Effector CD8-positive, alpha-beta T cell (primary cell): ENCODE results near the gene LCMT1.
"Not testable (repeated sequence)": the region's sequence is repeated elsewhere in the genome, so short reads cannot be mapped to it uniquely, and the experiment has no call there.

Experiments used
- DNase-seq: peaks from one replicate; lab custom pipeline; 2025; lab: John Stamatoyannopoulos, UW

Gene LCMT1

DNA sequence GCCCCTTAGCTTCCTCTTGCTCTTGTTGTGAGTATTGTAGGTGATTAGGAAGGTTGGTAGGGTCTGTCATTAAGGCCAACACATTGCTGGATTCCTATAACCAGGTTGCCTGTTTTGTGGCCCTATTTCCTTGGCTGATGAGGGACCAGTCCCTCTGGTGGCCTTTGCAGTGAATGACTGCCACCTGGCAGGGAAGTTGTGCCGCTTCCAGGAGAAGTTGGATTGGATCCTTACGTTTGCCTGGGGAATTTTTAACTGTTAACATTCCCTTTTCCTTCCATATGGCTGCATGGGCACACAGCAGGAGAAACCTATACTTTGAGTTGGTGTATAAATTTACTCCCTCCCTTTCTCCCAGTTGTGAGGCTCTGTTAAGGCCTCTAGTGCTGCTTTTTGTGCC lies 32.4 kb downstream of the LCMT1 start:
- DNase-seq: no peak

DNA sequence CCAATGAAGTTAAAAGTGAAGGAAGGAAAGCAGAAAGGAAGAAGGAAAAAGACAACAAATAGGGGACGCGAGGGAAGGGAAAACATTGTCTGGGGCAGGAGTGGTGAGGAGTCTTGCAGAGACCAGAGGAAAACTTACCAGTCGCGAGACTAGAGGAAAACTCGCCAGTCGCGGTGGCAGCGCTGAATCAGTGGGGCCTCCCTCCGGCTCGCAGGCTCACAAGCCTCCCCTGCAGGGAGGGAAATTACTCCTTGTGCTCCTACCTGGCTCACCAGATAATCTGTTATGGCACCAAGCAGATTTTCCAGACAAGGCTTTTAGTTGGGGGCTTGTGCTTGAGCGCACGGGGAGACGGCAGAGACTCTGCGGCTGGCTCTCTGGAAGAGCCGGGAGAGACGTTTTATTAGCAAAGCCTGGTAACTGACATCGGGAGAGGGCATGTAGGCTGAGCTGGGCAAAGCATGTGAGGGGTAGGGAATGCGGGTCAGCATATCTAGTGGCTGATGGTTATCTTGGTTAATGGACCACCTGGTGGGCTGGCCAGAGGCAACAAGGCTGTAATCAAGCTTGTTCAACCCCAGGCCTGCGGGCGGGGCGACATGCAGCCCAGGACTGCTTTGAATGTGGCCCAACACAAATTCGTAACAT lies 37.1 kb downstream of the LCMT1 start:
- no peak for DNase-seq

DNA sequence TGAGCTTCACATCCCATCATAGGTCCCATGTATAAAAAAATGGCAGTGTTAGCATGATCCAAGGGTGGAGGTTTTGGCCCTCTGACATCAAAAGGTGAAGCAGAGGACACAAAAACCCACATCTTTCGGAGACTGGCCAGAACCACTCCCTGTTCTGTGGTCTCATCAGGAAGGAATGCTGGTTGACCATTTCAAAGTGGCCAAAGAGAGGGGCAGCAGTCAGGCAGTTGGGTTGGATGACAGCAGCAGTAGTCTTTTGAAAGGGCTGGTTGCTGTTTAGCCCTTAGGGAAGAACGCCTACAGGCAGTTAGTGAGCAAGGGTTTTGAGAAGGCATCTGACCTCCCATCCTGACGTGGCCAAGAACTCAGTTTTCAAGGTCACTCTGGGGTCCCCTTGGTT lies 40.5 kb downstream of the LCMT1 start:
- DNase-seq: no peak

DNA sequence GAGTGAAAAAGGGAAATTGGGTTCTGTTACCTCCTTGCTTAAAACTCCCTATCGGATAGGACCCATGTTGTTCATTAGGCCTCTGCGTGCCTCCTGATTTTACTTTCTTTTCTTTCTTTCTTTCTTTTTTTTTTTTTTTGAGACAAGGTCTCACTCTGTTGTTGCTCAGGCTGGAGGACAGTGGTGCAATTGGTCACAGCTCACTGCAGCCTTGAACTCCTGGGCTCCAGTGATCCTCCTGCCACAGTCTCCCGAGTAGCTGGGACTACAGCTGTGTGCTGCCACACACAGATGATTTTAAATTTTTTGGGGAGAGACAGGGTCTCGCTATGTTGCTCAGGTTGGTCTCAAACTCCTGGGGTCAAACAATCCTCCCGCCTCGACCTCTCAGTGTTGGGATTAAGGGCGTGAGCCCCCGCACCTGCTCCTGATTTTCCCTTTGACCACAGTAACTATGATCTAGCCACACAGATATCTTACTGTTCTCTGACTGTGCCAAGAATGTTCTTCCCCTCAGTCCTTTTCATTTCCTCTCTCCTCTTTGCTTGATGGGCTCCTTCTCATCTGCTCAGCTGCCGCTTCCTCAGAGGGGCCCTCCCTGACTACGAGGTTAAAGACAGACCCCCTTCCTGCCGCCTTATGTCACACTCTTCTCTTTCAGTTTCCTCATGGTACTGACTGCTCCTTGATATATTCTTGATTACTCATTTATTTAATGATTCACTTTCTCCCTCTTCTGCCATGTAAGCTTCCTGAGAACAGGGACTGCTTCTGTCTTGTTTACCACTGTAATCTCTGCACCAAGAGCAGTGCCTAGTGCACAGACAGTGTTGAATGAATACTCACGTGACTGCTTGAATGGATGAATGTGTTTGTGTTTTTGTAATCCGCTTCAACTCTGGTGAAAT lies 44.3 kb downstream of the LCMT1 start:
- DNase-seq: no peak

DNA sequence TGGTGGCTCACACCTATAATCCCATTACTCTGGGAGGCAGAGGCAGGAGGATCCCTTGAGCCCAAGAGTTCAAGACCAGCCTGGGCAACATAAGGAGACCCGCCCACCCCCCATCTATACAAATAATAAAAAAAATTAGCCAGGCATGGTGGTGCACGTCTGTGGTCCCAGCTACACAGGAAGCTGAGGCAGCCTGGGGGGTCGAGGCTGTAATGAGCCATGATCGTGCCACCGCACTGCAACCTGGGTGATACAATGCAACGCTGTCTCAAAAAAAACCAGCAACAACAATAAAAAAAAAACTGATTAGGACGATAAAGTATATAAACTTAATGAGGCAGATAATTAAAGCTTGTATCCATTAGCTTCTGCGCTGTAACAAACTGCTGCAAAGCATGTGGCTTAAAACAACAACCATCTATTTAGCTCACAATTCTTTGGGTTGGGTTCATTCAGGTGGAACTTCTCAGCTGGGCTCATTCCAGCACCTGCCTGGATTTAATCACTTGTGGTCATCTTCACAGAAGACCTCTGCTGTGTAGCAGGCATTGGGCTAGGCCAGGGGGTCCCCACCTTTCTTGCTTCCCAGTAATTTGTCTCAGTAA lies 45.8 kb downstream of the LCMT1 start:
- no peak for DNase-seq

DNA sequence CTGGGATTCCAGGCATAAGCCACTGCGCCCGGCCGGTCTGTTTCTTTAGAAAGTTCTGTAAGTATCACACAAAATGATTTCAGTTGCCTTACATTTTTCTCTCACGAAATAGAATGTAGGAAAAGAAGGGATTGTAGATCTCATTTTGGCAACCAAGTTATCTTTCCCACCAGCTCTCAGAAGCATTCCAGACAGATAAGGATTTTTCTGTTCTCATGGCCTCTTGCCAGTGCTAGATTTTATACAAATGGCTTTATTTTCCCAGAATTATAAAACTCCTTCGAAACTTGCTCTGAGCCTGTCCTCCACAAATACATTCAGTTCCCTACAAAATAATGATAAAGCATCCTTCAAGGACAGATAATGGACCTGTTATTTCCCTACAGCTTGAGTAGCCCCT lies 46.9 kb downstream of the LCMT1 start:
- no peak for DNase-seq

DNA sequence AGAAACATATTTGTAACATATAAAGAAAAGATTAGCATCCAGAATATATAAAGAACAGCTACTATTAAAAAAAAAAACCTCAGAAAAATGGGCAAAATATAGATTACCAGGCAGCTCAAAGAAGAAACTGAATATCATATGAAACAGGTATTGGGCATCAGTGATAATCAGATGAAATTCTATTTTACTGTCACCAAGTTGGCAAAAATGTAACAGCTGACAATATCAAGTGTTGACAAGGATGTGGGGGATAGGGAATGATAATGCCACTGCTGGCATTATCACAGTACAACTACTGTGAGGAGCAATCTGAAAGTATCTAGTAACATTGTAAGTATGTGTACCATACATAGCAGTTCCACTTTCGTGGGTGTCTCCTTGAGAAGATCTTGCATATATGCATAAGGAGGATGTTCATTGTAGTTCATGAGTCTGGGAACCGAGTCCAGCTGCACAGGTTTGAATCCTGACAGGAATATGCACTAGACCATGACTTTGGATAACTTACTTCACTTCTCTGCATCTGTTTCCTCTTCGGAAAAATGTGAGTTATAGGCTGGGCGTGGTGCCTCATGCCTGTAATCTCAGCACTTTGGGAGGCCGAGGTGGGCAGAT lies 50.3 kb downstream of the LCMT1 start:
- DNase-seq: no peak

DNA sequence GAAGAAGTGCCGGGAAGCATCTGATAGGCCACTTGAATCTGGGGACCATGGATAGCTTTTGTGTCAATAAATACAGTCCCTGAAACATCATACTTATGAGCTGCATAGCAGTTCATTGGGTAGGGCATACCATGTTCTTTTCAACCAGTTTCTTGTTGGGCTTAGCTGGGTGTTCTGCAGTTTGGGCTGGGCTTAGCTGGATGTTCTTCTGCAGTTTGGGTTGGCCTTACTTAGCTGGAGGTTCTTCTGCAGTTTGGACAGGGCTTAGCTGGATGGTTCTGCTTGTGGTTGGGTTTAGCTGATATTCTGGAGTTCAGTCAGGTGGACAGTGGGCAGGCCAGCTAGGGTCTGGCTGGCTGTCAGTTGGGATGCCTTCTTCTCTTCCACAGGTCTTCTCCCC lies 52.1 kb downstream of the LCMT1 start:
- DNase-seq: no peak

DNA sequence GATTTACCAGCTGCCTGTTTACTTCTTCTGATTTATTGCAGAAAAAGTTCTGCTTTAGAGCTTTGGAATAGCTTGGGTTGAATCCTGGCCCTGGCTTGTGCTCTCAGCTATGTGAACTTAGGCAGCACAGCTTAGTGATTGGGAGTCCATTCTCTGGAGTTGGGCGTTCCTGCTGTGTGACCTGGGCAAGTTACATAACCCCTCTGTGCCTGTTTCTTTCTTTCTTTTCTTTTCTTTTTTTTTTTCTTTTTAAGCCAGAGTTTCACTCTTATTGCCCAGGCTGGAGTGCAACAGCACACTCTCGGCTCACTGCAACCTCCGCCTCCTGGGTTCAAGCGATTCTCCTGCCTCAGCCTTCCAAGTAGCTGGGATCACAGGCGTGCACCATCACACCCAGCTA lies 53.7 kb downstream of the LCMT1 start:
- DNase-seq: no peak

DNA sequence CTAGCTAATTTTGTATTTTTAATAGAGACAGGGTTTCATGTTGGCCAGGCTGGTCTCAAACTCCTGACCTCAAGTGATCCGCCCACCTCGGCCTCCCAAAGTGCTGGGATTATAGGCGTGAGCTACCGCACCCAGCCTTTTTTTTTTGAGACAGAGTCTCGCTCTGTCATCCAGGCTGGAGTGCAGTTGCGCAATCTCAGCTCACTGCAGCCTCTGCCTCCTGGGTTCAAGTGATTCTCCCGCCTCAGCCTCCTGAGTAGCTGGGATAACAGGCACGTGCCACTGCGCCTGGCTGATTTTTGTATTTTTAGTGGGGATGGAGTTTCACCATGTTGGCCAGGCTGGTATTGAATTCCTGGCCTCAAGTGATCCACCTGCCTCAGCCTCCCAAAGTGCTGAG lies 56.4 kb downstream of the LCMT1 start:
- not testable (repeated sequence) for DNase-seq

DNA sequence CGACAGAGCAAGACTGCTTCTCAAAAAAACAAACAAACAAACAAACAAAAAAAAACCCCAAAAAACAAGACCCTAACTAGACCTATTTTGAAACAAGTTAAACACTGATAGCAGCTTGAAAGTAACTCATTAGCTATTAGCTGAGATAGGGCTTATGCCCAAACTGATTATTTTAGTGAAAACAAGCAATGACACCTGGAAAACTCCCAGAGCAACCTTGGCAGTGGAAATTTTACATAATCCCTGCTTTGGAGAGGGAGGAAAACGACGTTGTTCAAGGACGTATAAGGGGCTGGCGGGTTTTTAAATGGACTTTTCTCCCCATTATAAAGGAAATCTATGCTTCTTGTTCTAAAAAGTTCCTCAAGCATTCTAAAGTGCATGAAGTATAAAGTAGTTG lies 59.8 kb downstream of the LCMT1 start:
- no peak for DNase-seq

DNA sequence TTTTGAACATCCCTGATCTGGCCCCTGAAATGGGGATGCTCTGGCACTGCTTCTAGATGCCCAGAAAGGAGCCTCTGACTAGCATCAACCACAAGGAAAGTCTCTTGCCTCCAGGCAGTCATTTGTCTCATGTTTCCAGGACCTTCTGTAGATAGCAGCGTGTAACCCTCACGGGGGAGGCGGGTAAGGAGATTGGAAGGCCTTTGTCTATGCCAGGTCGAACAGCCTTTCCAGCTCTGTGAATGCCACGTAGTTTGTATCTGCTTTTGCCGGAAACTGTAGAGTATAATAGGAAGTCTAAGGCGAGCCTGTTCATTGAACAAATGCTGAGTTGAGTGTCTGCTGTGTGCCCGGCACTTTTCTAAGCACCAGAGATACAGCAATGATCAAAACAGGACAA lies 61.3 kb downstream of the LCMT1 start:
- DNase-seq: no peak

DNA sequence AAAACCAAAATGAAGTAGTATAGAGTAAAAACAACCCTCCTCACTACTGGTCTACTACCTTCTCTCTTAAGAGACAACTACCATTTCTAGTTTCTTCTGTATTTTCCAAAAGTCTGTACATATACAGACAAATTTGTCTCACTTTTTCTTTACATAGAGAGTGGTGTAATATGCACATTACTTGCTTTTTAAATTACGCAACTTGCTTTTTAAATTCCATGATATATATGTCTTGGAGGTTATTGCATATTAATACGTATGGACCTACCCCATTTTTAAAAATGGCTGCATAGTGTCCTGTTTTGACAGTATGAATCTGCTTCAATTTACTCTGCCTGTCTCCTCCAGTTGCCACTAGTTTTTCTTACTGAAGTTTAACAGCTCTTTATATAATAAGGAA lies 62.7 kb downstream of the LCMT1 start:
- no peak for DNase-seq

DNA sequence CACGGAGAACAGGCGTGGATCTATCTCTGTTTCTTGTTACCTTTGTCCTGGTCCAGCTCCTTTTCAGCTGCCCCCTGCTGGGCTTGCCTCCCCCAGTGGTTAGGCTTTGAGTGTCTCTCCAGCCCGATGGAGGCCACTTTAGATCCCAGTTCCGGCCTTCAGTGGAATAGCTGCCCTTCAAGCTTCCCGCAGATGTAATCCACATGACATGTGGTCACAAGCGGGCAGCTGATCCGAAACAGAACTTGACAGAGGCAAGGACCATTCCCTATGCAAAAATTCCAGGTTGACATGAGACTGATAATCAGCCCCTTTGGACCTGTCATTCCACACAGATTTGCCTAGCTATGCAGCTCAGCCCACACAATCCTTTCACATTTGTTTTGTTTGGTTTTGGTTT lies 64.6 kb downstream of the LCMT1 start:
- no peak for DNase-seq

DNA sequence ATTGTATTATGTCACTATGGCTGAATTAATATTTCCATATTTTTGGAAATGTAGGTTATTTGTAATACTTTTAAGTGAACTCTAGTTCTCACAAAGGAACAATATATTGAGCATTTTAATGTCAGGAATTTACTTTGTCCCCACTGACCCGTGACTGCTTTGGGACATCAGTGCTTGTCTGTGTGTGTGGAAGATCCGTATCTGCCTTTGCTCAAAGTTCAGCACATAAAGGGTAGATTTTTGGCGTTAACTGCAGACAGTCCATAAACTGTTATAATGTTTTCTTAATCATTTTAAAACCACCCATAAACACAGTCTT lies 65.9 kb downstream of the LCMT1 start:
- DNase-seq: no peak

DNA sequence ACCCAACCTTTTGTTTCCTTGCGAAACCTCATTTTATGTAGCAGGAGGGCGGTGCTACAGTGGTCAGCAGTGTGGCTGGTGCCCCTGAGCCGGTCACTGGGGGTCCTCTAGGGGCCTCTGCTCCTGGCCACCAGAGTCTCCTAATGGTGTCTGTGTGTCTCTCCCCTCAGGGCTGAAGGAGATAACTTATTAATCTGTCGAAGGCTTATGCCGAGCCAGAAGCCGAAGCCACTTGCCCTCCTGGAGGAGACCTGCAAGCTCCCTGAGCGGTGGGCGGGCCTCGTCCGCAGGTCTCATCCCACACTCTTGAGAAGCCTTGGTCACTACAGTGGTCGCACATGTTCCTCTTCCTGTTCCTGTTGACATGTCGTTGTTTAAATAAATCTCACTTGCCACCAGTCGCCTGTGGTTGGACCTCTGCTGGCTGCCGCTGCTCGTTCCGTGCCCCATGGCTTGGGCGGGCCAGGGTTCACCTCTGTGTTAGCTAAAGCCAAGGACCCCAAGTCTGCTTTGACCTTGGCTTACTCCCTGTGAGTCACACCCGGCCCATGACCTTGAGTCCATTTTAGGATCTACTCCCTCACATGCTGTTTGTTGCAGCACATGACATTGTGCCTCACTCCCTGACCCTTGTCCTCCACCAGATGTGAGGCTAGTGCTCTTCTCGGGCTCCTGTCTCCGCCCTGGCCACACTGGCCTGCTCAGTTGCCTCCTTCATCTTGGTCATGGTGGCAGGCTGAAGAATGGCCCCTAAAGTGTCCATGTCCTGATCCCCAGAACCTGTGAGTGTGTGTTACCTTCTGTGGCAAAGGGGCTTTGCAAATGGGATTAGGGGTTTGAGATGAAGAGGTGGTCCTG lies 66.5 kb downstream of the LCMT1 start:
- DNase-seq: no peak

DNA sequence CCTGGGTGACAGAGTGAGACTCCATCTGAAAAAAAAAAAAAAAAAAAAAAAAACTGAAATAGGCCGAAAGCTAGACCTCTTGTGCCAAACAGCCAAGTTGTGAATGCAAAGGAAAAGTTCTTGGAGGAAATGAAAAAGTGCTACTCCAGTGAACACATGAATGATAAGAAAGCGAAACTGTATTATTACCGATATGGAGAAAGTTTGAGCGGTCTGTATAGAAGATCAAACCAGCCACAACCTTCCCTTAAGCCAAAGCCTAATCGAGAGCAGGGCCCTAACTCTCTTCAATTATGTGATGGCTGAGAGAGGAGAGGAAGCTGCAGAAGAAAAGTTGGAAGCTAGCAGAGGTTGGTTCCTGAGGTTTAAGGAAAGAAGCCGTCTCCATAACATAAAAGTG lies 69.7 kb downstream of the LCMT1 start:
- not testable (repeated sequence) for DNase-seq

DNA sequence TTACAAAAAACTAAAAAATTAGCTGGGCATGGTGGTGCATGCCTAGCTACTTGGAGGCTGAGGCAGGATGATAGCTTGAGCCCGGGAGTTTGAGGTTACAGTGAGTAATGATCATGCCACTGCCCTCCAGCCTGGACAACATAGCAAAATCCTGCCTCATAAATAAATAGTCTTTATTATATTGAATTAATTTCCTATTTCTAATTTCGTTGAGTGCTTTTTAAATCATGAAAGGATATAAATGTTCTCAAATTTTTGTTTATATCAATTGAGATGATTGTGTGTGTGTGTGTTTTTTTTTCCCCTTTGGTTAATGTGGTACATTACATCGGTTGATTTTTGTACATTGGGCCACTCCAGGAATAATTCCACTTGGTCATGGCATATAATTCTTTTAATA lies 73.2 kb downstream of the LCMT1 start:
- DNase-seq: no peak

DNA sequence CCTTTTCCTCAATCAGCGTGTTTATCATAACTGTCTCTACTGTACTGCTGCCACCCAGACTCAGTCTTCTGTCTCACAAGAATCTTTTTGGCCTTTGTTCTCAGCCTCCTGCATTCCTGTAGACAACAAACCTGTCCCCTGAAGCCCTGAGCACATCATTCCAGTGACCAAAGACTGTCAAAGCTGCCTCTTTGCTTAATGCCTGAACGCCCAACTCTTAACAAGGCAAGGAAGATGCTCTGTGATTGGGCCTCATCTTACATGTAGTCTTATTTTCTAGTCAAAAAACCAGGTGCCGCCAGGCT lies 75.9 kb downstream of the LCMT1 start:
- no peak for DNase-seq

DNA sequence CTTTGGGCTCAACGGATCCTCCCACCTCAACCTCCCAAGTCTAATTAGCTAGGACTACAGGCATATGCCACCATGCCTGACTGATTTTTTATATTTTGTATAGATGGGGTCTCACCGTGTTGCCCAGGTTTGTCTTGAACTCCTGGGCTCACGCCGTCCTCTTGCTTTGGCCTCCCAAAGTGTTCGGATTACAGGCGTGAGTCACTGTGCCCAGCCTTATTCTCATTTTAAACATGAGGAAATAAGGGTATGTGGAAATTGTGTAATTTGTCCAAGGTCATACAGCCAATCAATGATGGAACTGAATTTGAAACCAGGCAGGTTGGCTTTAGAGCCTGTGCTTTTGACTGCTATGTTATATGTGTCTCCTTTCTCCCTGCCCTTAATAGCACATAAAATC lies 77.8 kb downstream of the LCMT1 start:
- no peak for DNase-seq

DNA sequence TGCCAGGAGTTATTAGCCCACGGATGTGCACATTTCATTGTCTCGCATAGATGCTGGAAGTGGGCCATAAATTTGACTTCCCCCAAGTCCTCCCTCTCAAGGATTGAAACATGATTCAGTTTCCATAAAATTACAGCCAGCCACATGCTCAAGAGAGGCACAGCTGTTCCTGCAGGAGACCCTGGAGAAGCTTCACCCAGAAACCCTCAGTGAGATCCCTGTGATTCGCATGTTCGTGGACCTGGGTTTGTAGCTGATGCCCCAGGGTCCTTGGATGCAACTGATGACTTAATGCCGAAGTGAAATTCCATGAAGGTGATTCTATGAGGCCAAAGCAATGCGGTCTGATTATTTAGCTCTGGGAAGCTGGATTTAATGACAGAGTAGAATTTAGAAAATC lies 80.6 kb downstream of the LCMT1 start:
- DNase-seq: no peak

DNA sequence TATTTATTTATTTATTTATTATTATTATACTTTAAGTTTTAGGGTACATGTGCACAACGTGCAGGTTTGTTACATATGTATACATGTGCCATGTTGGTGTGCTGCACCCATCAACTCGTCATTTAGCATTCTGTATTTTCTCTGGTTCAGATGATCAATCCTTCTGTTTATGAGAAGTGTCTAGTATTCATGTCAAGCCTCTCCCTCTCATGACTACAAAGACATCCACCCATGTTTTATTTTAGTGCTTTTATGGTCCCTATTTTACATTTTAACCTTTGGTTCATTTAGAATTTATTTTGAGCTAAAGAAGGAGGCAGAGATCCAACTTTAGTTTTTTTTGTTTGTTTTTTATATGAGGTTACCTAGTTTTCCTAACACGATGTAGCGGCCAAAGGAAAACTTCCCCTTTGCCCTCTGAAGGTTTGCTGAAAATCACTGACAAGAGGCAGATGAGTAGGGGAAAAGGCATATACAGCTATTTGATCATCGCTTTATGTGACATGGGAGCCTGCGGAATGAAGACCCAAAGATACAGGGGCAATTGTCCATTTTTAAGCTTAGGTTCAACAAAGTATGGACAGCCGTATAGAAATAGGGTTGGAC lies 82.8 kb downstream of the LCMT1 start:
- no peak for DNase-seq
